ENCODE data around the gene MANF.

The MANF gene

DNA sequence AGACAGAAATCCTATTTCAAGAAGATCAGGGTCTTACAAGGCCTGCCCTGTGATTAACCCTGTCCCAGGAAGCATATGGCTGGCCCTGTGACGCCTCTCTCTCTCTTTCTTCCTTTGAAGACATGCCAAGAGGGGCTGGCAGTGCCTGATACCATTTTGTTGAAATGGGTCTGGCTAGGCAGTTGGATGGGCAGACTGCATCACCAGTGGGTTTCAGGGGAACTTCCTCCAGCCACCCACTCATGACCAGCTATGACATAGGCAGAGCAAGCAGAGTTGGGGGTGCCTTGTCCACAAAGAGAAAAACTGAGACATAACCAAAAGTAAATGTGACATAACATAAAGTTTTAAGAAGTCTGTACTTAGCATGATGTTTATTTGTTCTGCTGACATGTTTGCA is 31.4 kb upstream of the MANF start:
- Histone ChIP-seq H3K27ac (ENCODE audit: low read length) (no peak overlapping the region), H3K36me3 (replicated peaks; ENCODE audit: insufficient read depth, low read length) (no peaks in the 10 kb centered on the region), H3K9me3 (replicated peaks; ENCODE audit: insufficient read depth, low read length) (no peaks in the 10 kb centered on the region), H3K27me3 (replicated peaks; ENCODE audit: insufficient read depth, low read length) (no peaks in the 10 kb centered on the region), H2AFZ (ENCODE audit: low read length) (no peak overlapping the region), H3K9me2 (replicated peaks; ENCODE audit: insufficient read depth, low read length) (no peaks in the 10 kb centered on the region), H4K20me1 (ENCODE audit: insufficient read depth, low read length) (no peaks in the 10 kb centered on the region), H3K4me3 (ENCODE audit: low read length) (no peak overlapping the region), H3K4me1 (ENCODE audit: low read length) (no peaks in the 10 kb centered on the region), H3K4me2 (ENCODE audit: low read depth, low read length) (no peak overlapping the region), H3K79me2 (ENCODE audit: low read length) (no peaks in the 10 kb centered on the region), H3F3A (ENCODE audit: insufficient read depth, low read length) (no peaks in the 10 kb centered on the region), H3K9ac (ENCODE audit: low read length) (no peak overlapping the region)
- no peak for TF ChIP-seq EZH2 (optimal IDR thresholded peaks at IDR 0.05; ENCODE audit: low read depth, low read length)
- TF ChIP-seq, protein P1, sequence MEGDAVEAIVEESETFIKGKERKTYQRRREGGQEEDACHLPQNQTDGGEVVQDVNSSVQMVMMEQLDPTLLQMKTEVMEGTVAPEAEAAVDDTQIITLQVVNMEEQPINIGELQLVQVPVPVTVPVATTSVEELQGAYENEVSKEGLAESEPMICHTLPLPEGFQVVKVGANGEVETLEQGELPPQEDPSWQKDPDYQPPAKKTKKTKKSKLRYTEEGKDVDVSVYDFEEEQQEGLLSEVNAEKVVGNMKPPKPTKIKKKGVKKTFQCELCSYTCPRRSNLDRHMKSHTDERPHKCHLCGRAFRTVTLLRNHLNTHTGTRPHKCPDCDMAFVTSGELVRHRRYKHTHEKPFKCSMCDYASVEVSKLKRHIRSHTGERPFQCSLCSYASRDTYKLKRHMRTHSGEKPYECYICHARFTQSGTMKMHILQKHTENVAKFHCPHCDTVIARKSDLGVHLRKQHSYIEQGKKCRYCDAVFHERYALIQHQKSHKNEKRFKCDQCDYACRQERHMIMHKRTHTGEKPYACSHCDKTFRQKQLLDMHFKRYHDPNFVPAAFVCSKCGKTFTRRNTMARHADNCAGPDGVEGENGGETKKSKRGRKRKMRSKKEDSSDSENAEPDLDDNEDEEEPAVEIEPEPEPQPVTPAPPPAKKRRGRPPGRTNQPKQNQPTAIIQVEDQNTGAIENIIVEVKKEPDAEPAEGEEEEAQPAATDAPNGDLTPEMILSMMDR (IDR thresholded peaks at IDR 0.05; ENCODE audit: low read length) = no peak
- no peak for TF ChIP-seq EZH2phosphoT487 (IDR thresholded peaks at IDR 0.05; ENCODE audit: low read length)
- no peak for DNase-seq

DNA sequence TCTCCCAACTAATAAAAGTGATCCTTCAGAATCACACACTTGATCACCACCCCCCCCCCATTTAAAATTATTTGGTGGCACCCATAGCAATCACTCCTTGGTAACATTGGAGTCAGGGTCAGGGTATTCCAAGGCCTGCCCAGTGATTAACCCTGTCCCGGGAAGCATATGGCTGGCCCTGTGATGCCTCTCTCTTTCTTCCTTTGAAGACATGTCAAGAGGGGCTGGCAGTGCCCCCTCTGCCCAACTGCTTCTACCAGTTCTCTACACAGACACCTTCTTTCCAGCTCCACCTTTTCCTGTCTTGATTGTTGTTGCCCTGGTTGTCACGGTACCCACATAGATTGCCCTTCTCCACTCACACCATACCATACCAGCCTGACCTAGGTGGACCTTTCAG is 30.9 kb upstream of the MANF start:
- TF ChIP-seq, protein P1 (IDR thresholded peaks at IDR 0.05; ENCODE audit: low read length) = no peak
- TF ChIP-seq EZH2phosphoT487 (IDR thresholded peaks at IDR 0.05; ENCODE audit: low read length) (no peak), EZH2 (optimal IDR thresholded peaks at IDR 0.05; ENCODE audit: low read depth, low read length) (no peak)
- Histone ChIP-seq H3K9me2 (replicated peaks; ENCODE audit: insufficient read depth, low read length) (no peaks in the 10 kb centered on the region), H3K9ac (ENCODE audit: low read length) (no peak overlapping the region), H3K36me3 (replicated peaks; ENCODE audit: insufficient read depth, low read length) (no peaks in the 10 kb centered on the region), H2AFZ (ENCODE audit: low read length) (no peak overlapping the region), H3F3A (ENCODE audit: insufficient read depth, low read length) (no peaks in the 10 kb centered on the region), H3K4me3 (ENCODE audit: low read length) (no peak overlapping the region), H3K27ac (ENCODE audit: low read length) (no peak overlapping the region), H3K27me3 (replicated peaks; ENCODE audit: insufficient read depth, low read length) (no peaks in the 10 kb centered on the region), H3K4me1 (ENCODE audit: low read length) (no peaks in the 10 kb centered on the region), H3K9me3 (replicated peaks; ENCODE audit: insufficient read depth, low read length) (no peaks in the 10 kb centered on the region), H3K79me2 (ENCODE audit: low read length) (no peaks in the 10 kb centered on the region), H4K20me1 (ENCODE audit: insufficient read depth, low read length) (no peaks in the 10 kb centered on the region), H3K4me2 (ENCODE audit: low read depth, low read length) (no peak overlapping the region)
- no peak for DNase-seq

DNA sequence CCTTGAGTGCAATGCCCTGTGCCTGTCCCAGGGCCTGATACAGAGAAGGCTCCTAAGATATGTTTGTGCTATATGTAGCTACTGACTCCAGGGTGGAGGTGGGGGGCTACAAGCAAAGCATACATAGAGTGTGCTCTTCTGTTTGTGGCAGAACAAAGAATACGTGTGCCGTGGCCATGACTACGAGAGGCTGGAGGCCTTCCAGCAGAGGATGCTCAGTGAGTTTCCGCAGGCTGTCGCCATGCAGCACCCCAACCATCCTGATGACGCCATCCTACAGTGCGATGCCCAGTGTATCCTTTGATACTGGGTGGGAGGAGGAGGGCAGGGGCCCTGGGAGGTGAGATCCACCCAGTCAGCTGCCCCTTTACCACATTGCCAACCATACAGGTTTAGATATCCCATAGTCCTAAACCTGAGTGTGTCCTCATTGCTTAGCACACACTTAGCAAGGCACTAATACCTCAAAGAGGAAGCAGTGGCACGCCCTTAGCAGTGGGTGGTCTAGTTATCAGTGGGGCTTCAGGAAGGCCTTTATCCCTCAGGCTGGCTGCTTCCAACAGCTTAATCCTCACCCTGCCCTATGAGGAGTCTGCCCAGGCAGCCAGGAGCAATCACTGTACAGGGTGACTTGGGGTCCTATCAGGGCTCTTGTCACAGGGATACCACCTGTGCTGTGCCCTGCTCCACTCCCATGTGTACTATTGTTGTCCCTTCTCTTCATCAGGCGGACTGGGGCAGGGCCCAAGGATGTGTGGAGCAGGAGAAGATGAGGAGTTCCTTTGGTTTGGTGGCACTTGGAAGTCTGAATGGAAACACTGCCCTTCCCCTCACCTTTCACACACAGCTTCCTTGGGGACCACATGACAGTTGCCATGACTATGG is 30.1 kb upstream of the MANF start:
- no peaks in the 10 kb centered on the region for H3K36me3 ChIP-seq (replicated peaks; ENCODE audit: insufficient read depth, low read length)
- no peaks in the 10 kb centered on the region for H3K4me1 ChIP-seq (ENCODE audit: low read length)
- H3K4me2 ChIP-seq (ENCODE audit: low read depth, low read length) = no peak overlapping the region
- H3K9me2 ChIP-seq (replicated peaks; ENCODE audit: insufficient read depth, low read length) = no peaks in the 10 kb centered on the region
- no peaks in the 10 kb centered on the region for H3K9me3 ChIP-seq (replicated peaks; ENCODE audit: insufficient read depth, low read length)
- H3K79me2 ChIP-seq (ENCODE audit: low read length) = no peaks in the 10 kb centered on the region
- no peak overlapping the region for H3K27ac ChIP-seq (ENCODE audit: low read length)
- no peak overlapping the region for H3K9ac ChIP-seq (ENCODE audit: low read length)
- no peak for DNase-seq
- H3K4me3 ChIP-seq (ENCODE audit: low read length) = no peak overlapping the region
- TF ChIP-seq EZH2phosphoT487 (IDR thresholded peaks at IDR 0.05; ENCODE audit: low read length) (no peak), EZH2 (optimal IDR thresholded peaks at IDR 0.05; ENCODE audit: low read depth, low read length) (no peak)
- TF ChIP-seq, protein P1 (IDR thresholded peaks at IDR 0.05; ENCODE audit: low read length) = no peak
- no peaks in the 10 kb centered on the region for H4K20me1 ChIP-seq (ENCODE audit: insufficient read depth, low read length)
- no peaks in the 10 kb centered on the region for H3F3A ChIP-seq (ENCODE audit: insufficient read depth, low read length)
- H2AFZ ChIP-seq (ENCODE audit: low read length) = no peak overlapping the region
- no peaks in the 10 kb centered on the region for H3K27me3 ChIP-seq (replicated peaks; ENCODE audit: insufficient read depth, low read length)
